Lower lobe of right lung (tissue), 2 donors: ENCODE data around the gene PARD6A. TPM values are rescaled to one million over a fixed set of nuclear protein-coding genes. Genes with fewer than 3 reads are reported as not detected.

Experiments used
- ATAC-seq, 2 donors: fragments of 200-7000 bp; cut with Tn5 transposase; one replicate each; pipeline ENCODE4 v1.9.1; 2020 to 2022; ENCODE audit warnings: mild to moderate bottlenecking in 2 of 2, moderate library complexity in 2 of 2
- DNase-seq: peaks from one replicate; pipeline ENCODE4 v3.0.0-alpha.2; 2020
- H3K27ac ChIP-seq: fragments of 200-600 bp; one replicate; pipeline ENCODE4 v1.8.0; 2022
- H3K27me3 ChIP-seq: fragments of 200-600 bp; one replicate; pipeline ENCODE4 v1.8.0; 2022; ENCODE audit warnings: low read depth
- H3K36me3 ChIP-seq: fragments of 200-600 bp; one replicate; pipeline ENCODE4 v1.8.0; 2022; ENCODE audit warnings: mild to moderate bottlenecking
- H3K4me1 ChIP-seq: fragments of 200-600 bp; one replicate; pipeline ENCODE4 v1.8.0; 2022
- H3K4me3 ChIP-seq: fragments of 200-600 bp; one replicate; pipeline ENCODE4 v1.8.0; 2022; ENCODE audit warnings: mild to moderate bottlenecking
- H3K9me3 ChIP-seq: fragments of 200-600 bp; one replicate; pipeline ENCODE4 v1.8.0; 2022
- intact Hi-C: fragments of 100-400 bp; cut with DNase I; formaldehyde crosslinking; loops from one replicate; pipeline ENCODE4 v1.11.0; 2022
- total RNA-seq: library from RNA; stranded (reverse); fragmentation: NEBNext Ultra II Directional; extraction: Animal tissue kit (Norgen Biotek cat#: 25700); gene quantifications from one replicate; pipeline ENCODE4 v1.2.1, GENCODE V29; 2021
- TF ChIP-seq, protein P1 (sequence below): fragments of 200-600 bp; IDR thresholded peaks from one replicate; pipeline ENCODE4 v1.8.0; 2022; ENCODE audit warnings: antibody characterized with exemption, mild to moderate bottlenecking
- donor health status: DM: no; HTN: yes; CAD: no; lungs with severe emphysema.

The PARD6A gene
- total RNA-seq, 1 donor from 2014 or later = 5.5 TPM

DNA sequence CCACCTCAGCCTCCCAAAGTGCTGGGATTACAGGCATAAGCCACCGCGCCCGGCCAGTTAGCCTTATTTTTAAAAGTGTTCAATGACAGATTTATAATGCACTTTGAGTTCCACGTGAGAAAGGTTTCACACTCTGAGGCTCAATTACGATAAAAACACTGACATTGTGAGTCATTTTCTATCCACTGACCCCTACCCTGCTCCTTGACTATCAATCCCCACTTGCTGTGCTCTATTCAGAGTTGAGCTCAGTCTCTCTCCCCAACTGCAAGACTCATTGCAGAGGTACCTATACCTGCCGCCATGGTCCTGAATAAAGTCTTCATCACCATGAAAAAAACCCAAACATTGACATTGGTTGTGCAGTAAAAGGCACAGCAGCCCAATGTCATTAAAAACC lies 49.8 kb downstream of the PARD6A start:
- no peak for ATAC-seq
- Histone ChIP-seq H3K9me3 (no peaks in the 10 kb centered on the region), H3K27me3 (no peaks in the 10 kb centered on the region), H3K4me1 (no peaks in the 10 kb centered on the region), H3K4me3 (no peak overlapping the region), H3K36me3 (no peaks in the 10 kb centered on the region), H3K27ac (no peak overlapping the region)
- TF ChIP-seq, protein P1, sequence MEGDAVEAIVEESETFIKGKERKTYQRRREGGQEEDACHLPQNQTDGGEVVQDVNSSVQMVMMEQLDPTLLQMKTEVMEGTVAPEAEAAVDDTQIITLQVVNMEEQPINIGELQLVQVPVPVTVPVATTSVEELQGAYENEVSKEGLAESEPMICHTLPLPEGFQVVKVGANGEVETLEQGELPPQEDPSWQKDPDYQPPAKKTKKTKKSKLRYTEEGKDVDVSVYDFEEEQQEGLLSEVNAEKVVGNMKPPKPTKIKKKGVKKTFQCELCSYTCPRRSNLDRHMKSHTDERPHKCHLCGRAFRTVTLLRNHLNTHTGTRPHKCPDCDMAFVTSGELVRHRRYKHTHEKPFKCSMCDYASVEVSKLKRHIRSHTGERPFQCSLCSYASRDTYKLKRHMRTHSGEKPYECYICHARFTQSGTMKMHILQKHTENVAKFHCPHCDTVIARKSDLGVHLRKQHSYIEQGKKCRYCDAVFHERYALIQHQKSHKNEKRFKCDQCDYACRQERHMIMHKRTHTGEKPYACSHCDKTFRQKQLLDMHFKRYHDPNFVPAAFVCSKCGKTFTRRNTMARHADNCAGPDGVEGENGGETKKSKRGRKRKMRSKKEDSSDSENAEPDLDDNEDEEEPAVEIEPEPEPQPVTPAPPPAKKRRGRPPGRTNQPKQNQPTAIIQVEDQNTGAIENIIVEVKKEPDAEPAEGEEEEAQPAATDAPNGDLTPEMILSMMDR = no peak
- intact Hi-C loops = no loop called here
- no peak for DNase-seq

Other genes with a start within 250 kb of the PARD6A start
- 18.9 TPM for gene ZDHHC1, start 244.5 kb upstream of the PARD6A start, total RNA-seq
- gene HSD11B2, start 229.8 kb upstream of the PARD6A start, total RNA-seq = 2.9 TPM
- gene ATP6V0D1, start 179.8 kb upstream of the PARD6A start, total RNA-seq = 175 TPM
- 8.5 TPM for gene AGRP, start 177.4 kb upstream of the PARD6A start, total RNA-seq
- gene RIPOR1, start 132.1 kb upstream of the PARD6A start, total RNA-seq = 112 TPM
- gene CTCF, start 98.4 kb upstream of the PARD6A start, total RNA-seq = 36.2 TPM
- 2.4 TPM for gene CARMIL2, start 15.8 kb upstream of the PARD6A start, total RNA-seq
- gene ACD, start 700 bp upstream of the PARD6A start, total RNA-seq = 16.6 TPM
- 19.4 TPM for gene ENKD1, start 5.8 kb downstream of the PARD6A start, total RNA-seq
- gene C16orf86, start 5.9 kb downstream of the PARD6A start, total RNA-seq = 5.3 TPM
- gene GFOD2, start 58.4 kb downstream of the PARD6A start, total RNA-seq = 18.9 TPM
- 21.7 TPM for gene RANBP10, start 145.6 kb downstream of the PARD6A start, total RNA-seq
- gene TSNAXIP1, start 145.9 kb downstream of the PARD6A start, total RNA-seq = 3.5 TPM
- 26.1 TPM for gene THAP11, start 181.4 kb downstream of the PARD6A start, total RNA-seq
- gene NUTF2, start 186.0 kb downstream of the PARD6A start, total RNA-seq = 55.8 TPM
- gene CENPT, start 186.7 kb downstream of the PARD6A start, total RNA-seq = 29.9 TPM
- gene EDC4, start 212.1 kb downstream of the PARD6A start, total RNA-seq = 51.2 TPM
- gene NRN1L, start 223.9 kb downstream of the PARD6A start, total RNA-seq = 1.7 TPM
- 28.3 TPM for gene PSKH1, start 232.3 kb downstream of the PARD6A start, total RNA-seq